Right forelimb (tissue), 1 donor: ENCODE data around the gene TREML2.

Experiments
- DNase-seq: peaks from one replicate; pipeline ENCODE4 v3.0.0-alpha.2; 2018

Gene TREML2

GRCh38 chr6:41176189-41176588 is 24.8 kb downstream of the TREML2 start:
- DNase-seq, result no peak

GRCh38 chr6:41175084-41175483 is 25.9 kb downstream of the TREML2 start:
- DNase-seq, result no peak

DNA sequence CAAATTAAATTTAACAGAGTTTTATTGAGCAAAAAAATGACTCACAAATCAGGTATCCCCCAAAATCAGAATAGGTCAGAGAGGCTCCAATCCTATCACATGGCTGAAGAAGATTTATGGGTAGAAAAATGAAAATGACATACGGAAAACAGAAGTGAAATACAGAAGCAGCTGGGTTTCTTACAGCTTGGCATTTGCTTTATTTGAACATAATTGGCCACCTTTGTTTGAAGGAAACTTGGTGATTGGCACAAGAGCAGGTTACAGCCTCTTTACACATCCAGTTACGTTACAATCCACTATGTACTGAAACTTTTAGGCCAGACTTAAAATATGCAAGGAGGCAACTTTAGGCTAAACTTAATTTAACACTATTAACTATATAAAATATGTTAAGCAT is 26.3 kb downstream of the TREML2 start:
- DNase-seq, result no peak

GRCh38 chr6:41171908-41172307 is 29.0 kb downstream of the TREML2 start:
- DNase-seq, result no peak

- peak; percentile 23 for DNase-seq
Observed at GRCh38 chr6:41170547-41171160, 30.3 kb downstream of the TREML2 start.

DNA sequence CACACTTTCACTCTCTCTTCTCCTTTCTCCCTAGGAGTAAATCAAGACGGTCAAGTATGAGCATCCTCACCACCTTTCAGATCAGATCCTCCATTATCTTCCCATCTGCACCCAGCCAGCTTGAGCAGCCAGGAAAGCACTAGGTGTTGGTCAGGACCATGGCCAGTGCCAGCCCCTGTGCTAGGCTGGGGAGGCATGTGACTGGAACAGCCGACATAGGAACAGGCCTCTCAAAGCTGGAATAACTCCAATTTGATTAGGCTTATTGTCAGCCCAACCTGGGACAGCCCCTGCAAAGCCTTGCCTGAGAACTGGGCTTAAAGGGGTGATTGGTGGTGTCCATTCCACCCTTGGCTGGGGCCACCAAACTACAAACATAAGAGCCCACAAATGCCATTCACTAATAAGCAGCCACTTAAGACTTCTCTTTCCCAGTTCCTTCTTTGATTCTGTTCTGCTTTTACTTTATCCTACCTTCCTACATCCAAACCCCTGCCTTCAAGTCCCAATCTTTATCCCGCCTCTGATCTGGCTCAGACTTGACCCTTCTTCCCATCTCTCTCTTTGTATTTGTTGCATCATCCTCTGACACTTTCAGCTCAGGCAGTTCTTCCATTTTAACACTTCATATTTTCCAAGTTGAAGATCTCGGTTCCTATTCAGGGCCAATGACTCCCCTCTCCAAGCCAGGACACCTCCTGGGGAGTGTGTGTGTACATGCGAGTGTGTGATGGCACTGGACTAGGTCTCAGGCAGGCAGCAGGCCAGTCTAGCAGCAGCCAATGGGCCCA is 33.6 kb downstream of the TREML2 start:
- DNase-seq, result peak; percentile 42

GRCh38 chr6:41164551-41165120 is 36.3 kb downstream of the TREML2 start:
- no peak for DNase-seq

DNA sequence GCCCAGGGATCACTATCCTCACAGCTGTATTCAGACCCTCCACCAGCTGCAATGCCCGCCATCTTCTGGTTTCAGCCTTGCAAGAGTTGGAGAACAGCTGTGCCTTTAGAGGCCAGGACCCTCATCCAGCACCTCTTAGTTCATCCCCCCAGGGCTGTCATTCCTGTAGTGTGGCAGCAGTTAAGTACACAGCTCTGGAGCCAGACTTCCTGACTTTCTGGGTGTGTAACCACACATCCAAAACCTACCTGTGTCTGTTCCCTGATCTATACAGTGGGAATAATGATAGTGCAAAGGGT is 37.6 kb downstream of the TREML2 start:
- DNase-seq, result no peak

DNA sequence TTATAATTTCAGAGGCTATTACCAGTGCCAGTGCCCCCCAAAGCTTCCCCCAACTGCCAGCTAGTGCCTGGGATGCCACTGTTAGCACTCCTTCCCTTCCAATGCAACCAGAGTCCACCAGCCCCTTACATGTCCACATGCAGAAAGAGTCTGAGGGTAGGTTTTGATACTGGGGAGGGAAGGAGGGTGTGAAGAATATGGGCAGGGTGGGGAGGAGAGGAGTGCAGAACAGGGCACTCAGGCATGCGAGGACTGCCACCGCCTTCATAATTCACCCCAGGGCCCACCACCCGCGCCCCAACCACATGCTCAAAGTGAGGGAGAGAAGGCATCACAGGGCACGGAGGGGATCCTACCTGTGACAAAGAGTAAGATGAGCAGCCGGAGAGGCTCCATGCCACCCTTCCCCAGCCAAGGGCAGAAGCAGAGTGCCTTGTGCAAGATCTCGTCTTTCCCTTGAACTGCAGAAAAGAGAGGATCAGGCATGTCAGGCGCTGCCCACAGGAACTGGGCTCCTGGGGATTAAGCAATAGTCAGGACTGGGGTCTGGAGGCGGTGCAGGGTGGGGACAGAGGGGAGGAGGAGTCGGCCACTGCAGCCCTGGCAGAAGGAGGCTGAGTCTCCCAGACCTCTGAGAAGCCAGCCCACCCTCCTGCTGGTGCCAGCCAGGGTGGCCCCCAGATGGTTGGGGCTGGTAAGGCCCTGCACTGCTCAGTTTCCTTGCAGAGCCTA is 38.1 kb downstream of the TREML2 start, which contains the start of gene TREM2:
TSS of gene TREM2 (minus strand) at position 430 of the 732 bp plus-strand sequence. CDS start at position 396, 34 bp downstream.
- no peak for DNase-seq

DNA sequence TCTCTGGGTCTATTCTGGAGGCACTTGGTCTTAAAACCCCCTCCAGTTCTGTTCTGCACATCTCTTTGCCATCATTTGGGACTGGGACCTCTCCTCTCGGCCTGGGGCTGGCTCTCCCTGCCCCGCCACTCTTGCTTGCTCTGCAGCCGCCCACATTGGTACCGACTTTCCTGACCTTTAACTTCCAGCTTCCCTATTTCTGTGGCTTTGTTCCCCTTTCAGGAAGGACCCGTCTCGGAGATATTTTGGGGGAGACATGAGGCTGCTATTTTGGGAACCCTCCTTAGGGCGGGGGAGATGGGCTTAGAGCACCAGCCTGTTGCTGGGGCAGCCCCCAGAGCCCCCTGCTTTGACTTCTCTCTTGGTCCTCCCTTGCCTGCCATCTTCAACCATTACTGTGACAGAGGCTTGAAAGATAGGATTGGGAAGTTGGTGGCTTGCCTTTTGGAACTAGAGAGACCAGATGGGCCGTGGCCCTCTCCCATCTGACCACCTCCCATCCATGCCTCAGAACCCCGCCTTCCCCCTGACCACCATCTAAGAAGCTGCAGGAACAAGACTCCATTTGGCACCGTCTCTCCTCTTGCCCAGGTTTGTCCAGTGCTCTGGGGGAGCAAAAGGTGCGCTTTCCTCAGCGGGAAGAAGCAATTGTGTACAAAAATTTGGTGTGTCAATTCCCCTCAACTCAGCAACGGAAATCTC is 38.9 kb downstream of the TREML2 start:
- no peak for DNase-seq

GRCh38 chr6:41161380-41161779 is 39.6 kb downstream of the TREML2 start:
- no peak for DNase-seq

- DNase-seq, result no peak
Observed at GRCh38 chr6:41160933-41161332, 40.0 kb downstream of the TREML2 start.

GRCh38 chr6:41159415-41160082 is 41.4 kb downstream of the TREML2 start:
- no peak for DNase-seq

DNA sequence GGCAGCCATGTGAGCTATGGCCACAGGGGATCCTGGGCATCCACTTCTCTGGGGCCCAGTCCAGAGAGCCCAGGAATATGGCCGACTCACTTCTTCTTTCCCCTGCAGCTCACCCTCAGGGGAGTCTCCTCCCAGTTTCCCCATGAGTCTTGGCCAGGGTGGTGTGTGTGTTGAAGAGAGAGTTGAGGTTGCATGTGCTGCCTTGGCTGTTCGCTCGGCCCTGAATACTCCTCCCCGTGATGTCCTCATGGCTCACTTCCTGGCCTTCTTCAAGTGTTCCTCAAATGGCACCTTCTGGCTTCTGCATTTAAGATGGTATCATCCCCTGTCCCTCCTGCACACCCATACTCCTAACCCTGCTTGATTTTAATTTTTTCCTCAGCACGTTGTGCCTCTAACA is 43.6 kb downstream of the TREML2 start:
- no peak for DNase-seq

DNA sequence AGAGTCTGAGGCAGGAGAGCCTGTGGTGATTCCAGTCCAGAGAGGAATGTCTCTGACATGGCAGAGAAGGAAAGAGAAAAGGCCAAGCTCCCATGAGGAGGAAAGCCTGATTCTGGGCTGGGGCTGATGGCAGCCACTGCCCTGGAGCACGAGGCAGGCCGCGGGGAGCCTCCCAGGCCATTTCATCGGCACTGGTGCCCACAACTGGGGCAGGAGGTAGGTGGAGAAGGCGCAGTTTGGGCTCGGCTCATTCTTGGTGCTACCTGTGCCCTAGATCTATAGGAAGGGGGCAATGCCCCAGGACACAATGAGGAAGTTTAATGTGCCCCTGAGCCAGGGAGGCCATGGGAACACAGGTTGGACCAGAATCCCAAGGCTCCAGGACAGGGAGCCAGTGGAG is 44.2 kb downstream of the TREML2 start:
- no peak for DNase-seq

DNA sequence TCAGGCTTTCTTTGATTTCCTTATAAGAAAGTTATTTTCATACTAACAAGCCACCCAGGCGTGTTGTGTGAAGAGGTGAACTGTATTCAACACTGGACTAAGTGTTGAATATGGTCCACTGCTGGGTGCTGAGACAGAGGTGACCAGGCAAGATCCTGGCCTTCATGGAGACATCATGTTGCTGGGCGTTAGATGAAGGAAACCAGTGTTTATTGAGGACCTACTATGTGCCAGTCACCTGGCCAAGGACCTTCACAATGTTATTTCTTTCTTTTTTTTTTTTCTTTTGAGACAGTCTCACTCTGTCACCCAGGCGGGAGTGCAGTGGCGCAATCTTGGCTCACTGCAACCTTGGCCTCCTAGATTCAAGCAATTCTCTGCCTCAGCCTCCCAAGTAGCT is 44.9 kb downstream of the TREML2 start:
- DNase-seq, result no peak

DNA sequence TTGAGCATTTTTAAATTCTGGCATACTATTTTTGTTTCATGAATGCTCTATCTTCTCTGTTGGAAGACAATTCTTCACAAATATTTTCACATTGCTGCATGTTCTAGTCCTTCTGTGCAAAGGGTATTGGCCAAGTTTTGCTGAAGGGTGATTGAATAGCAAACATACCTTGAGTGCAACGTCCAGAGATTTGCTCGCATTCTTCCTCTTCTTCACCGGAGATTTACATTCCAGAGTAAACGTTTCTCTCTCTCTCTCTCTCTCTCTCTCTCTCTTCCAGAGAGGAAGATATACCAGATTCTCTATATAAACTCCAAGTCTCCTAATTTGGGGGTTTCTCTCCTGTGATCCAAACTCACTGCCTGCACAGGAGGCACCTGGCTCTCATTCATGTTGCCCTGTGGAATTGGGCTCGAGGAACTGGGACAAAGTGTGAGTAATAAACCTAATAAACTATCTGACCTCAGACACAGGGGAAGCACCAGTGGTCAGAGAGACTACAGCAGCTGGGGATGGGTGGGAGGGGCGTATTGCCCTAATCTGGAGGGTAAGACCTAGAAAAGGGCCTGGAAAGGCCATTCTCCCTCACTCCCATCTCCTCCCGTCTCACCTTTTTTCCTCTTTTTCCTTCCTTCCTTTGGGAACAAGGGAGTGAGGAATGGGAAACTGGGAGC is 45.7 kb downstream of the TREML2 start:
- DNase-seq, result no peak

DNA sequence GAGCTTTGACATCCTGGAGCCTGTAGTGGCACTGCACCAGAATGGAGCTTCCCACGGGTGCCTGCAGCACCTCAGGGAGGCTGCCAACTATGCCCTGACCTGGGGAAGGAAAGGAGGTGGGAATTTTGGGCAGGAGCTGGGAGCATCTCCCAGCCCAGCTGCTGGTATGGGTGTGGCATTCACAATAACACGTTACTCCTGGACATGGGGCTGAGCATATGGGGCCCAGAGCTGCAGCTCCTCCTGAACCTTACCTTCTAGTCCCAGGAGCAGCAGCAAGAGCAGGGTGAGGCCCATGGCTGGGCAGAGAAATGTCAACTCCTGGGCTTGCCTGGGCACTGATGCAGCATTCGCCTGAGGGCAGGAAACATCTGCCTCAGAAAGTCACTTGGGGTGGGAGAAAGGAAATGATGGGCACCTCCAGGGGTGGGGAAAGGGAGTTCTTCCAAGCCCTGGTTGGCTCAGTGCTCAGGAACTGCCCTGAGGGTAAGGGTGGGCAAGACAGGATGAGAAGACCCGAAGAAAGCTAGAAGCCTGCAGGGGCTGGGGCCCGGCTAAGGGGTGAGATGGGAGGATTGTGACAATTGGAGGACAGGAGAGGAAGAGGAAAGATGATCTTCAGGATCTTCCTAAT is 46.8 kb downstream of the TREML2 start, which contains the start of gene TREML1:
TSS of gene TREML1 (minus strand) at position 356 of the 634 bp plus-strand sequence. CDS start at position 297, 59 bp downstream.
- no peak for DNase-seq

DNA sequence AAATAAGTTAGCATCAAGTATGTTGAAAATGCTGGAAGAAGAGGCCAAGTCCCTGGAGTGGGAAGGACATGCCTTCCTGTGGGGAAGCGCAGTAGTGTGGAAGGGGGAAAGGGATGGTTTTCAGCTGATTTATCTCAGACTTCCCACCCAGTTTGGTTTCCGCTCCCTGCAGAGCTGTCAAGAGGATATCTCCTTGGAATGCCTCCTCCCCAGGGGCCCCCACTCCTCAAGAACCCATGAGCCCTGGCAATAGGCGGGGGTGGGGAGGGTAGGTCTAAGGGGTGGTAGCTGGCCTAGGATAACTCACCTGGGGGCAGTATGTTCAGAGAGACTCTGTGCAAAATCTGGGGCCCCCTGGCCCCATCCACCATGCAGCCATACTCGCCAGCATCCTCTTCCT is 47.5 kb downstream of the TREML2 start:
- no peak for DNase-seq

GRCh38 chr6:41150671-41151070 is 50.3 kb downstream of the TREML2 start:
- DNase-seq, result no peak

- no peak for DNase-seq
Observed at GRCh38 chr6:41147917-41148316, 53.0 kb downstream of the TREML2 start.
